ENCODE results near the gene CD2BP2.
A peak's percentile ranks its signal among the peaks of the same experiment; 100 is the strongest.
"Not testable (repeated sequence)": the region's sequence is repeated elsewhere in the genome, so short reads cannot be mapped to it uniquely, and the experiment has no call there.

CD2BP2 gene

DNA sequence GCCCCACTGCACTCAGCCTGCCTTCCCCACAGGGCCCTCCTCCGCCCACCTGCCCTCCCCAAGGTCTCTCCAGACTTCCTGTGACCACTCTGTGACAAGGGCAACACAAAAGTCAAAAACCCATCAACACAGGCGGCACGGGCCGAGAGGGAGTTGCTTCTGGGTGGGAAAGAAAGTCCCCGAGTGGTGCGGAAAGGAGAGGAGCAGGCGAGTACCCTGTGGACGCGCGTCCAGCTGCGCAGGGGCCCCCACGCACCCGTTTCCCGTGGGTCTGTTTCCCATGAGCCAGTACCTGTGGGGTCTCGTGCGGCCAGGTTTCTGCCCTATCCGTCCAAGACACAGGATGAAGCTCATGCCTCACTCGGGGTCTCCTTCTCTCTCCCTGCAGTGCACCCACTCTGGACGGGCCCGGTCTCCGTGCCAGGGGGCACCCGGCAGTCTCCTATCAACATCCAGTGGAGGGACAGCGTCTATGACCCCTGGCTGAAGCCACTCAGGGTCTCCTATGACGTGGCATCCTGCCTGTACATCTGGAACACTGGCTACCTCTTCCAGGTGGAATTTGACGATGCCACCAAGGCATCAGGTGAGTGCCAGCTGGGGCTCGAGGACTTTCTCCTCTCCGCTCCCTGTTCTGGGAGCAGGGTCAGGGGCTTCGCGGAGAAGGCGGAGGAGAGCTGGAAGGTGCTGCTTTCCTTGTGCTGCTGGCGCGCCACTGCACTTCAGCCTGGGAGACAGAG lies 12.2 kb downstream of the CD2BP2 start:
- no peak overlapping the region for H3K27ac ChIP-seq
- no peak for DNase-seq
- no peaks in the 10 kb centered on the region for H3K36me3 ChIP-seq
- H3K9me3 ChIP-seq (ENCODE audit: severe bottlenecking), result no peaks in the 10 kb centered on the region
- H3K27me3 ChIP-seq (ENCODE audit: insufficient read depth, low read depth, severe bottlenecking), result no peaks in the 10 kb centered on the region
- TF ChIP-seq, protein P1, sequence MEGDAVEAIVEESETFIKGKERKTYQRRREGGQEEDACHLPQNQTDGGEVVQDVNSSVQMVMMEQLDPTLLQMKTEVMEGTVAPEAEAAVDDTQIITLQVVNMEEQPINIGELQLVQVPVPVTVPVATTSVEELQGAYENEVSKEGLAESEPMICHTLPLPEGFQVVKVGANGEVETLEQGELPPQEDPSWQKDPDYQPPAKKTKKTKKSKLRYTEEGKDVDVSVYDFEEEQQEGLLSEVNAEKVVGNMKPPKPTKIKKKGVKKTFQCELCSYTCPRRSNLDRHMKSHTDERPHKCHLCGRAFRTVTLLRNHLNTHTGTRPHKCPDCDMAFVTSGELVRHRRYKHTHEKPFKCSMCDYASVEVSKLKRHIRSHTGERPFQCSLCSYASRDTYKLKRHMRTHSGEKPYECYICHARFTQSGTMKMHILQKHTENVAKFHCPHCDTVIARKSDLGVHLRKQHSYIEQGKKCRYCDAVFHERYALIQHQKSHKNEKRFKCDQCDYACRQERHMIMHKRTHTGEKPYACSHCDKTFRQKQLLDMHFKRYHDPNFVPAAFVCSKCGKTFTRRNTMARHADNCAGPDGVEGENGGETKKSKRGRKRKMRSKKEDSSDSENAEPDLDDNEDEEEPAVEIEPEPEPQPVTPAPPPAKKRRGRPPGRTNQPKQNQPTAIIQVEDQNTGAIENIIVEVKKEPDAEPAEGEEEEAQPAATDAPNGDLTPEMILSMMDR (IDR thresholded peaks at IDR 0.05; ENCODE audit: low read depth, low read length), result no peak
- no peak overlapping the region for H3K4me3 ChIP-seq (ENCODE audit: low read depth, low read length)

DNA sequence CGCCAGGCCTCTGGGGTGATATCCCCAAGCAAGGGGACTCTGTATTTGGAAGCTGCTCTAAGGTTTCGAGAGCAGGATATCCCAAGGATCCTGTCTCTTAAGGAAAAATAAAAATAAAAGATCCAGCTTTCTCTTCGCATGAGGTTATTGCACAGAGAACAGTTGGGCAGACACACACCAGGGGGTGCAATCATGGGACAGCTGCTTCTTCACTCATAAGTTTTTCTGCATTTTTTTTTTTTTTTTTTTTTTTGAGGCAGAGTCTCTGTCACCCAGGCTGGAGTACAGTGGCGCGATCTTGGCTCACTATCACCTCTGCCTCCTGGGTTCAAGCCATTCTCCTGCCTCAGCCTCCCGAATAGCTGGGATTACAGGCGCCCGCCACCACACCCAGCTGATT lies 13.1 kb downstream of the CD2BP2 start:
- not testable (repeated sequence) for H3K36me3 ChIP-seq; DNase-seq; H3K4me3 ChIP-seq (ENCODE audit: low read depth, low read length); H3K27me3 ChIP-seq (ENCODE audit: insufficient read depth, low read depth, severe bottlenecking); H3K9me3 ChIP-seq (ENCODE audit: severe bottlenecking); H3K27ac ChIP-seq

DNA sequence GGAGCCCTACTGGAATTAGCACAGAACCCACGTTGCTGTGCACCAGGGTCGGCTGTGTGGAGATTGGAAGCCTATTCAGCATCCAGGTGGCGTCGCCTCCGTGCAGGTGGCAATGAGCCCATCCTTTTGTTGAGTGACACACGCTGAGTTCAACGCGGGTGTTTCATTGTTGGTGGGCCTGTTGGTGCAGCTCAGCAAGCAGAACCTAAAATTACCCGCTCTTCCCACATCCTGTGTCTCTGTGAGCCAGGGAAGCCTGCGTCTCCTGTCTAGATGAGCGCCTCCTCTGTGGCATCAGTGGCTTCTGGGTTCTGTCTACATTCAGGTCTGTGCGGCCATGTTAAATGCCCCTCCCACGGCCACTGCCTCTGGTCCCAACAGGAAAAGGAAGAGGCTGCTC lies 14.5 kb downstream of the CD2BP2 start:
- no peak overlapping the region for H3K4me3 ChIP-seq (ENCODE audit: low read depth, low read length)

DNA sequence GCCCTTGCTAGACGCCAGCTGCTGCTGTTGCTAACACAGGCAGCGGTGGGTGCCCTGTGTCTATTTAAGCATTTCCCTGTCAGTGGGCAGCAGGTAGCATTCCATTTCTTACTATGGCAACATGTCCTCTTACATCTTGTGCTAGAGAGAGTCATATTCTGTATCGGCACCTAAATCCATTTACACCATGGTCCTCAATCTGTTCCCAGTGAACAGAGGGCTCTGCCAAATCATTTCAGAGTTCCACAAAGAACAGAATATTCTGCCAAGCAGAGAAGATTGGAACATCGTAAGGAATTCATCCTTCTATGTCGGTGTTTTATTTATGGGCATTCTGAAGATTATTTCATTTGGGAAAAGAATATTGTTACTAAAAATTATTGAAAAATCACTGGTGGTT lies 16.4 kb downstream of the CD2BP2 start:
- not testable (repeated sequence) for DNase-seq; H3K4me3 ChIP-seq (ENCODE audit: low read depth, low read length); H3K27ac ChIP-seq; H3K9me3 ChIP-seq (ENCODE audit: severe bottlenecking); H3K36me3 ChIP-seq; H3K27me3 ChIP-seq (ENCODE audit: insufficient read depth, low read depth, severe bottlenecking)

More for the DNA sequence above, 14.5 kb downstream of the CD2BP2 start:
- Histone ChIP-seq H3K27me3 (ENCODE audit: insufficient read depth, low read depth, severe bottlenecking) (no peaks in the 10 kb centered on the region), H3K27ac (no peak overlapping the region), H3K9me3 (ENCODE audit: severe bottlenecking) (no peaks in the 10 kb centered on the region), H3K36me3 (no peaks in the 10 kb centered on the region)
- TF ChIP-seq, protein P1 (IDR thresholded peaks at IDR 0.05; ENCODE audit: low read depth, low read length), result no peak
- no peak for DNase-seq

DNA sequence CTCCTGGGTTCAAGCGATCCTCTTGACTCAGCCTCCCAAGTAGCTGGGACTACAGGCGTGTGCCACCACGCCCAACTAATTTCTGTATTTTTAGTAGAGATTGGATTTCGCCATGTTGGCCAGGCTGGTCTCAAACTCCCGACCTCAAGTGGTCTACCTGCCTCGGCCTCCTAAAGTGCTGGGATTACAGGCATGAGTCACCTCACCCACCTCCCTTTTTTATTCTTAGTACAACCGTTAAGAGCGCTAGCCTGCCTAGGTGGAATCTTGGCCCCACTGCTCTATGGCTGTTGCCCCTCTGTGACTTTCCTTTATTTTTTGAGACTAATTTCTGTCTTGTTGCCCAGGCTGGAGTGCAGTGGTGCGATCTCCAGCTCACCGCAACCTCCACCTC lies 17.1 kb downstream of the CD2BP2 start:
- H3K27me3 ChIP-seq (ENCODE audit: insufficient read depth, low read depth, severe bottlenecking); H3K27ac ChIP-seq; H3K9me3 ChIP-seq (ENCODE audit: severe bottlenecking); H3K36me3 ChIP-seq; DNase-seq; H3K4me3 ChIP-seq (ENCODE audit: low read depth, low read length): not testable (repeated sequence)

DNA sequence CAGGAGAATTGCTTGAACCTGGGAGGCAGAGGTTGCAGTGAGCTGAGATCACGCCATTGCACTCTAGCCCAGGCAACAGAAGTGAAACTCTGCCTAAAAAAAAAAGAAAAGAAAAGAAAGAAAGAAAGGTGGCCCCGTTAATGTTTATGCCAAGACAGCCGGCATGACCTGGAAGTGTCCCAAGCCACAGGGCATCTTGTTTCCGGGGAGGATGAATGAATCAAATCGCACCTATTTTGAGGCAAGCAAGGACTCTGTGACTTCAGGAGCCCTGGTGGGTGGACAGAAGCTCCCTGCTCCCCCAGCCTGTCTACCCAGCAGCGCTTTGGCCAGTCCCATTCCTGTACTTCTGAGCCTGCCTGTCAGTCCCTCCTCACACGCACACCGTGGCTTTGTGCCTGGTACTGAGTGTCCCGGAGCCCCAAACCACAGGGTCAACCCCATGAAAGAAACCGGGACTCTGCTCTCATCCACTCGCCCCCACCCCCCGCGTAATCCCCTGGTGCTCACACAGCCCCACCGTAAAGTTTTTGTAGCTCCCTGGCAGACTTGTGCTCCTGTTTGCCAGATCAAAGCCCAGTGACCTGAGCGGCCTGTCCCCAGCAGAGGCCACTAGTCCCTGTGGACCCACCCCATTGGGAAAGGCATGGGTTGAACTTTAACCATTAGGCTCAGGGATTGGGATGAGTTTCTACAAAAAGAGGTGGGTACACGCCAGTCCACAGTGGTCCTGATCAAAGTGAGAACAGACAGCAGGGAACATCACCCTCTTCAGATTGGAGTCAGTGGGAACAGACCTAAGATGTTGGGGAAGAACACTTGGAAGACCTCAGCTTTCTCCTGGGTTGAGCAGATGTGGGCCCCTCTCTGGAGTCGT lies 19.3 kb downstream of the CD2BP2 start:
- H3K4me3 ChIP-seq (ENCODE audit: low read depth, low read length), result peak overlapping the region; percentile 29
- no peaks in the 10 kb centered on the region for H3K9me3 ChIP-seq (ENCODE audit: severe bottlenecking)
- H3K27ac ChIP-seq, result no peak overlapping the region; the same call in 1 of the 2 replicates
- TF ChIP-seq, protein P1 (IDR thresholded peaks at IDR 0.05; ENCODE audit: low read depth, low read length), result no peak
- no peak for DNase-seq
- H3K36me3 ChIP-seq, result no peaks in the 10 kb centered on the region
- no peaks in the 10 kb centered on the region for H3K27me3 ChIP-seq (ENCODE audit: insufficient read depth, low read depth, severe bottlenecking)

DNA sequence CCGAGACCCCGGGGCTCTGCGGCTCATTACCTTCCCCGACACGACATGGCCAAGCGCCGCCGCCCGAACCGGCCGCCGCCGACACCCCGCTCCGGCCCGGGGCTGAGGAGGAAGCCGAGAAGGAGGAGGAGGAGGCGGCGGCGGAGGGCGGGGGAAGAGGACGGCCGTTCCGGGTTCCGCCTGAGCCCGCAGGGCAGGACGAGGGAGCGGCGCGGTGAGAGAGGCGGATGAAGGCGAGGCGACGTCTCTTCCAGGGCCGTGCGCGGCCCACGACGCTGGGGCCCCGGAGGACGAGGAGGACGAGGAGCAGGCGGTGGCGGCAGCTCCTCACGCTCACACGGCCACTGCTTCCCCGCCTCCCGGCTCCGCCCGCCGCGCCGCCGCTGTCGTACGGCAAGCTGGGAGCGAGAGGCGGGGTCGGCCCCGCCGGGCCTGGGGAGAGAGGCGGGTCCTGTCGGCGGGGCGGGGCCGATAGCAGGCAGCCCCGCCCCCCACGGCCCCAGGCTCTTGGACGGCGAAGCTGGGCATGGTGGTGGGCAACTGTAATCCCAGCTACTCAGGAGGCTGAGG lies 20.0 kb downstream of the CD2BP2 start:
- H3K9me3 ChIP-seq (ENCODE audit: severe bottlenecking); H3K36me3 ChIP-seq; H3K27me3 ChIP-seq (ENCODE audit: insufficient read depth, low read depth, severe bottlenecking): not testable (repeated sequence)
- H3K27ac ChIP-seq, result peak overlapping the region; percentile 86
- DNase-seq, result peak; percentile 84
- peak overlapping the region; percentile 57 for H3K4me3 ChIP-seq (ENCODE audit: low read depth, low read length)

DNA sequence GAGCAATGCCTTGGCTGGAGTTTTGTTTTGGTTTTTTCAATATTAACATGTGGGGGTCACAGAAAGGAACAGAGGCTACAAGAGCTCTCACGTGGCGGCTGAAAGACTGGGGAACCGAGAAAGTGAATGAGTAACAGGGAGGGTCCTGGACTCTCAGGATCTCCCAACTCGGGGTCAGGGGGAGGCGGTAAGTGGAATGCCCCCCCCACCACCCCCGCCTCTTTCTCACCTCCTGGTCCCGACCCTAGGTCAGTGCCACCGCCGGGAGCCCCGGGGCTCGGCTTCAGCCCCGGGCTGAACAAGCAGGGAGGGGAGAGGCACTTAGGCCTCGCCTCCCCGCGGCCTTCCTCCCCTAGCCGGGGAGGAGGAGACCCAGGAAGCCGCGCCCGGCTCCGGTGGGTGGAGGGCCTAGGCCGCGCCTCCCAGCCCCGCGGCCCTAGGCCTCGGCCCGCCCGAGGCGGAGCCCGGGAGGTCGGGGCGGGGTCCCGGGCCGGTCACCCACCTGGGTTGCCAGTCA lies 20.6 kb downstream of the CD2BP2 start:
- peak overlapping the region; percentile 86 for H3K27ac ChIP-seq
- not testable (repeated sequence) for H3K9me3 ChIP-seq (ENCODE audit: severe bottlenecking); H3K27me3 ChIP-seq (ENCODE audit: insufficient read depth, low read depth, severe bottlenecking); H3K36me3 ChIP-seq
- peak overlapping the region; percentile 57 for H3K4me3 ChIP-seq (ENCODE audit: low read depth, low read length)
- peak; percentile 79 for DNase-seq

DNA sequence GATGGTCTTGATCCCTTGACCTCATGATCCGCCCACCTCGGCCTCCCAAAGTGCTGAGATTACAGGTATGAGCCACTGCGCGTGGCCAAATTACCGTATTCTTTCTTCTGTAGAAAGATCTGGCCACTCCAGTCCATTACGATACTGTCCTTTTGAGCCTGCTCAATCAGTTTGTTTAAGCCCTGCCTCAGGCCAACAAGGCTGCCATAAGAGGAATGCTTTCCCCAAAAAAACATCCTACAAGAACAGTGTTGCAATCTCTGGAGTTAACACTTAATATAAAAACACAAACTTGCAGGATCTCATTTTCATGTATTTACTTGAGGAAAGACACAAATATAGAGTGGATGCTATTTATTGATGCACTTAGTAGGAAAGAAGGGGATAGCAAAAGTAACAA lies 30.9 kb downstream of the CD2BP2 start:
- not testable (repeated sequence) for H3K27me3 ChIP-seq (ENCODE audit: insufficient read depth, low read depth, severe bottlenecking); H3K4me3 ChIP-seq (ENCODE audit: low read depth, low read length); H3K27ac ChIP-seq; DNase-seq; H3K36me3 ChIP-seq; H3K9me3 ChIP-seq (ENCODE audit: severe bottlenecking)

DNA sequence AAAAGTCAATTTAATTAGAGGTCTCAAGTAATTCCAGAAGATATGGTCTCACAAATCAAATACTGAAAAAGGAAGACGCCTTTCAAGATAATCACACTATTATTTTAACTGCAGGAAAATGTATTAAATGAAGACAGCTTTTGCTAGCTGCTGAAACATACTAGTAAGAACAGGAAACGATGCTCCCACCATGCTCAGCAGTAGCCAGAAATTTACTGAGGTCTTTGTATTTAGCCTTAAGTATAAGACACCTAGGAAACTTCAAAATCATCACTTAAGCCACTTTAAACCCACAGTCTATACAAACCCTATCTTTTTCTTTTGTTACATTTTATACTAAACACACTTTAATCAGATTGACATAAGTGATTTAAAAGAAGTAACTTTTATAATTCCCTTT lies 36.5 kb downstream of the CD2BP2 start:
- H3K9me3 ChIP-seq (ENCODE audit: severe bottlenecking); H3K27me3 ChIP-seq (ENCODE audit: insufficient read depth, low read depth, severe bottlenecking); DNase-seq; H3K27ac ChIP-seq; H3K36me3 ChIP-seq; H3K4me3 ChIP-seq (ENCODE audit: low read depth, low read length): not testable (repeated sequence)

DNA sequence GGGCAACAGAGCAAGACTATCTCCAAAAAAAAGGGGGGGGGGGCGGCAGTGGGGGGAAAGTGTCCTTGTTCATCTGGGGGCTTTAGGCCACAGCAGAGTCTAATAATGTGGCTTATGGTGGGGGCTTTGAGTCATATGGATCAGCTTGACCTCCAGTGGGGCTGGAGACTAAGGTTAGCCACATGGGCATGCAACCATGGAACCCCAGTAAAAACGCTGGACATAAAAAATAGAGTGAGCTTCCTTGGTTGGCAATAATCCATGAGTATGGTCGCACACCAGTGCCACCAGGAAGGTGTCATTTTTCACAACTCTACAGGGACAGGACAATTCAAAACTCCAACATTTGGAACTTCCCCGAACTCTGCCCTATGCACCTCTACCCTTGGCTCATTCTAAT lies 44.2 kb downstream of the CD2BP2 start:
- H3K9me3 ChIP-seq (ENCODE audit: severe bottlenecking); H3K27ac ChIP-seq; H3K4me3 ChIP-seq (ENCODE audit: low read depth, low read length); H3K27me3 ChIP-seq (ENCODE audit: insufficient read depth, low read depth, severe bottlenecking); DNase-seq; H3K36me3 ChIP-seq: not testable (repeated sequence)
